GM10266 (cell line): ENCODE measurements around the gene SOWAHC.

Experiments
- DNase-seq: peaks from one replicate; pipeline ENCODE4 v3.0.0; 2012; ENCODE audit errors: extremely low spot score
- CTCF ChIP-seq: IDR thresholded peaks from 2 replicates; pipeline ENCODE4 v1.5.1; 2012; ENCODE audit warnings: mild to moderate bottlenecking, low read depth; ENCODE audit not compliant: control insufficient read depth, insufficient read depth; ENCODE audit errors: missing control alignments

Gene SOWAHC

GRCh38 chr2:109631741-109632140 is 17.6 kb downstream of the SOWAHC start:
- TF ChIP-seq CTCF = no peak
- DNase-seq = no peak

GRCh38 chr2:109632158-109632789 is 18.1 kb downstream of the SOWAHC start:
- TF ChIP-seq CTCF = no peak
- no peak for DNase-seq

- TF ChIP-seq CTCF = no peak
- DNase-seq = no peak
Measured at GRCh38 chr2:109633284-109633961, 19.3 kb downstream of the SOWAHC start.

GRCh38 chr2:109635426-109636304 is 21.5 kb downstream of the SOWAHC start:
- no peak for TF ChIP-seq CTCF
- no peak for DNase-seq

- DNase-seq = no peak
- no peak for TF ChIP-seq CTCF
Measured at GRCh38 chr2:109636317-109636716, 22.2 kb downstream of the SOWAHC start.

- DNase-seq = no peak
Measured at GRCh38 chr2:109637749-109638570, 23.8 kb downstream of the SOWAHC start.

More at GRCh38 chr2:109637749-109638570, 23.8 kb downstream of the SOWAHC start:
- TF ChIP-seq CTCF = no peak
